Neural crest cell (in vitro differentiated cells): ENCODE measurements around the gene BABAM2. TPM values are rescaled to one million over a fixed set of nuclear protein-coding genes. Genes with fewer than 3 reads are reported as not detected.
"Not testable (repeated sequence)": the region's sequence is repeated elsewhere in the genome, so short reads cannot be mapped to it uniquely, and the experiment has no call there.

Experiments used
- DNase-seq: peaks from one replicate; pipeline ENCODE4 v3.0.0; 2021; ENCODE audit warnings: low read depth, mixed read lengths, low spot score
- H3K27ac Mint-ChIP-seq: one replicate; pipeline ENCODE4 v1.8.0; 2021; ENCODE audit warnings: mild to moderate bottlenecking, mixed read lengths; ENCODE audit not compliant: unreplicated experiment
- H3K27me3 Mint-ChIP-seq: 2 replicates; pipeline ENCODE4 v1.8.0; 2021; ENCODE audit warnings: low read depth, mild to moderate bottlenecking, mixed read lengths
- H3K36me3 Mint-ChIP-seq: 2 replicates; pipeline ENCODE4 v1.8.0; 2021; ENCODE audit warnings: low read depth, mild to moderate bottlenecking, mixed read lengths
- H3K4me1 Mint-ChIP-seq: 2 replicates; pipeline ENCODE4 v1.8.0; 2021; ENCODE audit warnings: mixed read lengths
- H3K4me3 Mint-ChIP-seq: one replicate; pipeline ENCODE4 v1.8.0; 2021; ENCODE audit warnings: mild to moderate bottlenecking, mixed read lengths
- H3K9me3 Mint-ChIP-seq: 2 replicates; pipeline ENCODE4 v1.8.0; 2021; ENCODE audit warnings: mixed read lengths
- CTCF ChIP-seq: fragments of 200-600 bp; sonication (generic); conservative IDR thresholded peaks from 2 replicates; pipeline ENCODE4 v1.5.0; 2021; ENCODE audit warnings: antibody characterized with exemption, mild to moderate bottlenecking
- total RNA-seq: library from RNA; stranded (reverse); gene quantifications from 2 replicates; pipeline ENCODE4 v1.2.1, GENCODE V29; 2021

The BABAM2 gene
- total RNA-seq, 1 donor from 2014 or later = 28.6 TPM

GRCh38 chr2:28326881-28327505 is 436.5 kb downstream of the BABAM2 start:
- Mint-ChIP-seq H3K27ac (no peak overlapping the region), H3K4me3 (no peak overlapping the region), H3K4me1 (peaks cover 37% of the 10 kb centered on the region), H3K9me3 (peaks cover 5% of the 10 kb centered on the region), H3K36me3 (no peaks in the 10 kb centered on the region), H3K27me3 (no peaks in the 10 kb centered on the region)
- no peak for TF ChIP-seq CTCF
- no peak for DNase-seq

- DNase-seq = no peak
- Mint-ChIP-seq H3K4me1 (peaks cover 35% of the 10 kb centered on the region), H3K4me3 (no peak overlapping the region), H3K27me3 (no peaks in the 10 kb centered on the region), H3K36me3 (no peaks in the 10 kb centered on the region), H3K27ac (no peak overlapping the region), H3K9me3 (peaks cover 5% of the 10 kb centered on the region)
- TF ChIP-seq CTCF = no peak
Observed at GRCh38 chr2:28327581-28327955, 437.0 kb downstream of the BABAM2 start.

- Mint-ChIP-seq H3K4me1 (peaks cover 36% of the 10 kb centered on the region), H3K4me3 (no peak overlapping the region), H3K9me3 (peaks cover 5% of the 10 kb centered on the region), H3K36me3 (no peaks in the 10 kb centered on the region), H3K27ac (peak overlapping the region; percentile 35), H3K27me3 (no peaks in the 10 kb centered on the region)
- DNase-seq = no peak
- no peak for TF ChIP-seq CTCF
Observed at GRCh38 chr2:28327956-28328922, 437.7 kb downstream of the BABAM2 start.

GRCh38 chr2:28329184-28329583 is 438.7 kb downstream of the BABAM2 start:
- H3K27ac Mint-ChIP-seq = peak overlapping the region; percentile 57

GRCh38 chr2:28330722-28331121 is 440.2 kb downstream of the BABAM2 start:
- not testable (repeated sequence) for H3K27ac Mint-ChIP-seq, H3K9me3 Mint-ChIP-seq, H3K36me3 Mint-ChIP-seq, H3K4me3 Mint-ChIP-seq, H3K27me3 Mint-ChIP-seq, DNase-seq
- H3K4me1 Mint-ChIP-seq = peaks cover 35% of the 10 kb centered on the region

More at GRCh38 chr2:28329184-28329583, 438.7 kb downstream of the BABAM2 start:
- Mint-ChIP-seq H3K36me3 (no peaks in the 10 kb centered on the region), H3K4me3 (no peak overlapping the region), H3K4me1 (peaks cover 43% of the 10 kb centered on the region), H3K9me3 (peaks cover 5% of the 10 kb centered on the region), H3K27me3 (no peaks in the 10 kb centered on the region)
- DNase-seq = no peak
- no peak for TF ChIP-seq CTCF

- H3K36me3 Mint-ChIP-seq, H3K9me3 Mint-ChIP-seq, DNase-seq, H3K27ac Mint-ChIP-seq, H3K27me3 Mint-ChIP-seq, H3K4me3 Mint-ChIP-seq: not testable (repeated sequence)
- H3K4me1 Mint-ChIP-seq = peaks cover 36% of the 10 kb centered on the region
Observed at GRCh38 chr2:28331797-28332196, 441.3 kb downstream of the BABAM2 start.
